HepG2 (cell line): Measurements from ENCODE around the gene STK31.

Experiments used
- BCL6 ChIP-seq: IDR thresholded peaks from 2 replicates; pipeline ENCODE4 v1.6.1; 2016; ENCODE audit warnings: missing genetic modification reagents, missing compliant biosample characterization
- CREB1 ChIP-seq, 2 experiments: fragments of 450-650 bp in 1 of 2; IDR thresholded peaks; 2 replicates each; pipeline ENCODE4 v1.6.1; 2016 to 2017; ENCODE audit warnings: control low read depth in 1 of 2, mild to moderate bottlenecking in 1 of 2, missing compliant biosample characterization in 1 of 2, missing genetic modification characterization in 1 of 2
- RAD21 ChIP-seq: fragments of 450-650 bp; formaldehyde crosslinking; IDR thresholded peaks from 2 replicates; pipeline ENCODE4 v1.5.0; 2020; ENCODE audit warnings: mild to moderate bottlenecking
- SIN3A ChIP-seq: IDR thresholded peaks from 2 replicates; pipeline ENCODE4 v1.6.1; 2011; ENCODE audit warnings: low read depth, mild to moderate bottlenecking, control low read depth, low read length, borderline replicate concordance
- ZFAT ChIP-seq: sonication (generic); formaldehyde crosslinking; conservative IDR thresholded peaks from 2 replicates; pipeline ENCODE4 v1.8.1; 2023; ENCODE audit warnings: missing genetic modification reagents, inconsistent platforms
- TF ChIP-seq, protein P1 (sequence below): sonication (generic); formaldehyde crosslinking; IDR thresholded peaks from 2 replicates; pipeline ENCODE4 v1.4.0; 2020; ENCODE audit warnings: missing genetic modification reagents, mild to moderate bottlenecking, borderline replicate concordance
- TF ChIP-seq, protein P2 (sequence below): sonication (generic); formaldehyde crosslinking; IDR thresholded peaks from 2 replicates; pipeline ENCODE4 v1.5.0; 2020; ENCODE audit warnings: mild to moderate bottlenecking, missing genetic modification reagents, moderate library complexity

DNA sequence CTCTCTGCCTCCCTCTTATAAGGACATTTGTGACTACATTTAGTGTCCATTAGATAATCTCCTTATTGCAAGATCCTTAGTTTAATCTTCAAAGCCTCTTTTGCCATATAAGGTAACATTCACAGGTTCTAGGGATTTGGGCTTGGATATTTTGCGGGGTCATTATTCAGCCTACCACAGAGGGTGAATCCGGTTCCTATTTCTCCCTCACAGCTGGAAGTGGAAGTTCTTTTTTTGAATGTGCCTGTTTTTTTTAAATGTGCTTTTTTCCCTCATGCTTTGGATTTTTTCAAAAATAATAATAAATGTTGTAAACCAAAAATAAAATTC, 47.1 kb upstream of the STK31 start:
- TF ChIP-seq, protein P1, sequence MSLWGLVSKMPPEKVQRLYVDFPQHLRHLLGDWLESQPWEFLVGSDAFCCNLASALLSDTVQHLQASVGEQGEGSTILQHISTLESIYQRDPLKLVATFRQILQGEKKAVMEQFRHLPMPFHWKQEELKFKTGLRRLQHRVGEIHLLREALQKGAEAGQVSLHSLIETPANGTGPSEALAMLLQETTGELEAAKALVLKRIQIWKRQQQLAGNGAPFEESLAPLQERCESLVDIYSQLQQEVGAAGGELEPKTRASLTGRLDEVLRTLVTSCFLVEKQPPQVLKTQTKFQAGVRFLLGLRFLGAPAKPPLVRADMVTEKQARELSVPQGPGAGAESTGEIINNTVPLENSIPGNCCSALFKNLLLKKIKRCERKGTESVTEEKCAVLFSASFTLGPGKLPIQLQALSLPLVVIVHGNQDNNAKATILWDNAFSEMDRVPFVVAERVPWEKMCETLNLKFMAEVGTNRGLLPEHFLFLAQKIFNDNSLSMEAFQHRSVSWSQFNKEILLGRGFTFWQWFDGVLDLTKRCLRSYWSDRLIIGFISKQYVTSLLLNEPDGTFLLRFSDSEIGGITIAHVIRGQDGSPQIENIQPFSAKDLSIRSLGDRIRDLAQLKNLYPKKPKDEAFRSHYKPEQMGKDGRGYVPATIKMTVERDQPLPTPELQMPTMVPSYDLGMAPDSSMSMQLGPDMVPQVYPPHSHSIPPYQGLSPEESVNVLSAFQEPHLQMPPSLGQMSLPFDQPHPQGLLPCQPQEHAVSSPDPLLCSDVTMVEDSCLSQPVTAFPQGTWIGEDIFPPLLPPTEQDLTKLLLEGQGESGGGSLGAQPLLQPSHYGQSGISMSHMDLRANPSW (CRISPR knock-in tag): no peak
- no peak for TF ChIP-seq SIN3A
- no peak for TF ChIP-seq CREB1 (IDR thresholded peaks at IDR 0.05)
- TF ChIP-seq CREB1 (CRISPR knock-in tag; IDR thresholded peaks at IDR 0.05): no peak
- no peak for TF ChIP-seq ZFAT (CRISPR knock-in tag)
- TF ChIP-seq, protein P2, sequence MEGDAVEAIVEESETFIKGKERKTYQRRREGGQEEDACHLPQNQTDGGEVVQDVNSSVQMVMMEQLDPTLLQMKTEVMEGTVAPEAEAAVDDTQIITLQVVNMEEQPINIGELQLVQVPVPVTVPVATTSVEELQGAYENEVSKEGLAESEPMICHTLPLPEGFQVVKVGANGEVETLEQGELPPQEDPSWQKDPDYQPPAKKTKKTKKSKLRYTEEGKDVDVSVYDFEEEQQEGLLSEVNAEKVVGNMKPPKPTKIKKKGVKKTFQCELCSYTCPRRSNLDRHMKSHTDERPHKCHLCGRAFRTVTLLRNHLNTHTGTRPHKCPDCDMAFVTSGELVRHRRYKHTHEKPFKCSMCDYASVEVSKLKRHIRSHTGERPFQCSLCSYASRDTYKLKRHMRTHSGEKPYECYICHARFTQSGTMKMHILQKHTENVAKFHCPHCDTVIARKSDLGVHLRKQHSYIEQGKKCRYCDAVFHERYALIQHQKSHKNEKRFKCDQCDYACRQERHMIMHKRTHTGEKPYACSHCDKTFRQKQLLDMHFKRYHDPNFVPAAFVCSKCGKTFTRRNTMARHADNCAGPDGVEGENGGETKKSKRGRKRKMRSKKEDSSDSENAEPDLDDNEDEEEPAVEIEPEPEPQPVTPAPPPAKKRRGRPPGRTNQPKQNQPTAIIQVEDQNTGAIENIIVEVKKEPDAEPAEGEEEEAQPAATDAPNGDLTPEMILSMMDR: no peak
- TF ChIP-seq BCL6 (CRISPR knock-in tag): no peak
- no peak for TF ChIP-seq RAD21
